ENCODE results near the gene ACTN2.

DNA sequence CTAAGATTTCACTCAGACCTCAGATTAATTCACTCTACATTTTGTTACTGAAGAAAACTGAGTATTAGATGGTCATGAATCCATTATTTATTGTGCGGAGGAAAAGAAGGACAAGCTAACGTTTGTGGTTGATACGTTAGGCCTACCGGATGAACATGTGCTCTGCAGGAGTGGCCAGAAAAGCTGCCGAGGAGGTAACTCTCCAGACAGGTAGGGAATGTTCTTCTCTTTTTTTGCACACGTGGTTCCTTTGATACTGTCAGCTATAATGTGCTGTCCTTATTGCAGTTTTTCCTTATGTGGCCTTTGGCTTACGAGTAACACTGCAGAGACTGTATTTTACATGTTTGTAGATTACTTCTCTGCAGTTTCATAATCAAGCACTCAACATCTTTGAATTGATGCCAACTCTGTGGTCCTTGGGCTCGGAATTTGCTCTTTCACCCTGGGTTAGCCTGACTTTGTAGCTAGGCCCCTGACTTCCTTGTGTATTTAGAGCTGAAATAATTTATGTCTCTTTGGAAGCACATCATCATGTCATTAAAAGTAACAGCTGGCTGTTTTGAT, 122.3 kb downstream of the ACTN2 start:
- TF ChIP-seq, protein P1, sequence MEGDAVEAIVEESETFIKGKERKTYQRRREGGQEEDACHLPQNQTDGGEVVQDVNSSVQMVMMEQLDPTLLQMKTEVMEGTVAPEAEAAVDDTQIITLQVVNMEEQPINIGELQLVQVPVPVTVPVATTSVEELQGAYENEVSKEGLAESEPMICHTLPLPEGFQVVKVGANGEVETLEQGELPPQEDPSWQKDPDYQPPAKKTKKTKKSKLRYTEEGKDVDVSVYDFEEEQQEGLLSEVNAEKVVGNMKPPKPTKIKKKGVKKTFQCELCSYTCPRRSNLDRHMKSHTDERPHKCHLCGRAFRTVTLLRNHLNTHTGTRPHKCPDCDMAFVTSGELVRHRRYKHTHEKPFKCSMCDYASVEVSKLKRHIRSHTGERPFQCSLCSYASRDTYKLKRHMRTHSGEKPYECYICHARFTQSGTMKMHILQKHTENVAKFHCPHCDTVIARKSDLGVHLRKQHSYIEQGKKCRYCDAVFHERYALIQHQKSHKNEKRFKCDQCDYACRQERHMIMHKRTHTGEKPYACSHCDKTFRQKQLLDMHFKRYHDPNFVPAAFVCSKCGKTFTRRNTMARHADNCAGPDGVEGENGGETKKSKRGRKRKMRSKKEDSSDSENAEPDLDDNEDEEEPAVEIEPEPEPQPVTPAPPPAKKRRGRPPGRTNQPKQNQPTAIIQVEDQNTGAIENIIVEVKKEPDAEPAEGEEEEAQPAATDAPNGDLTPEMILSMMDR (IDR thresholded peaks at IDR 0.05; ENCODE audit: low read depth, low read length, poor library complexity, severe bottlenecking): no peak
- no peak for TF ChIP-seq EZH2phosphoT487 (IDR thresholded peaks at IDR 0.05; ENCODE audit: borderline replicate concordance, low read length)
